ENCODE measurements around the gene SARDH. TPM values are rescaled to one million over a fixed set of nuclear protein-coding genes. Genes with fewer than 3 reads are reported as not detected.

Gene SARDH
- polyA plus RNA-seq, 1 donor (not counting 4 experiments of a cell fraction or from before 2014, with no cell fraction given), result 0.03 TPM

DNA sequence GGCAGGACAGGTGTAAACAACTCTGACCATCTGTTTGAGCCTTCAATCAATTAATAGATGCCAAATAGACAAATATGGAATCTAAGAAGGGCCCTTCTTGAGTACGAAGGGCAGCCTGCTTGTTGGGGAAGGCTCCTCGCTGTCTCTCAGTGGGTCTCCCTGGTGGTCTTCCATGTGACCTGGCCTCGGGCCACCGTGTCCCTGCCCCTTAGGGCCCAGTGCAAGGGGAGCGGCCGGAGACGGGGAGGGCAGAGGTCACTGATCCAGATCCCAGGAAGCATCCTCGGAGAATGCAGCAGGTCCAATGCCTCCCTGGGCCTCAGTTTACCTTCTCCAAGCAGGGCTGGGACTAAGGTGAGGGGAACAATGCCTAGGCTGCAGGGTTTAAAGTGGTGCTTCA, 99.4 kb downstream of the SARDH start:
- H3K4me1 ChIP-seq (ENCODE audit: control insufficient read depth, extremely low read depth, insufficient read depth, low read length), result no peaks in the 10 kb centered on the region
- H3K27me3 ChIP-seq (ENCODE audit: control insufficient read depth, extremely low read depth, insufficient read depth, low read length), result peaks cover 17% of the 10 kb centered on the region
- dilution Hi-C loops (cut with MboI; ENCODE audit: extremely low pct_ligation_motif_present, low sequenced_read_pairs), result no loop called here
- H3K36me3 ChIP-seq (ENCODE audit: control insufficient read depth in 2 of 2, extremely low read depth in 1 of 2, insufficient read depth in 2 of 2, low read length in 2 of 2), result no peaks in the 10 kb centered on the region
- H3K9me3 ChIP-seq (ENCODE audit: control insufficient read depth, low read depth, low read length), result no peaks in the 10 kb centered on the region
- H3K27ac ChIP-seq (ENCODE audit: control insufficient read depth, insufficient read depth, low read length), result no peak overlapping the region
- H3K4me2 ChIP-seq (ENCODE audit: control insufficient read depth, extremely low read depth, insufficient read depth, low read depth, low read length), result no peak overlapping the region
- no peaks in the 10 kb centered on the region for H4K20me1 ChIP-seq (ENCODE audit: control insufficient read depth, extremely low read depth, insufficient read depth, low read length)
- H2AFZ ChIP-seq (ENCODE audit: control insufficient read depth, low read length), result no peak overlapping the region
- H3K9me1 ChIP-seq (ENCODE audit: control insufficient read depth, extremely low read depth, insufficient read depth, low read length), result no peaks in the 10 kb centered on the region
- DNase-seq (ENCODE audit: low read depth, low spot score) (no peak), FAIRE-seq (no peak)
- no peaks in the 10 kb centered on the region for H3K79me2 ChIP-seq (ENCODE audit: control insufficient read depth, insufficient read depth, low read length)
- no peak overlapping the region for H3K4me3 ChIP-seq (ENCODE audit: control insufficient read depth in 2 of 3, extremely low read depth in 1 of 3, insufficient read depth in 2 of 3, low read depth in 1 of 3, low read length in 3 of 3)
- no peak overlapping the region for H3K9ac ChIP-seq (ENCODE audit: control insufficient read depth, extremely low read depth, insufficient read depth, low read length)
- TF ChIP-seq EZH2 (IDR thresholded peaks at IDR 0.05; ENCODE audit: low read length), result no peak
- TF ChIP-seq, protein P1, sequence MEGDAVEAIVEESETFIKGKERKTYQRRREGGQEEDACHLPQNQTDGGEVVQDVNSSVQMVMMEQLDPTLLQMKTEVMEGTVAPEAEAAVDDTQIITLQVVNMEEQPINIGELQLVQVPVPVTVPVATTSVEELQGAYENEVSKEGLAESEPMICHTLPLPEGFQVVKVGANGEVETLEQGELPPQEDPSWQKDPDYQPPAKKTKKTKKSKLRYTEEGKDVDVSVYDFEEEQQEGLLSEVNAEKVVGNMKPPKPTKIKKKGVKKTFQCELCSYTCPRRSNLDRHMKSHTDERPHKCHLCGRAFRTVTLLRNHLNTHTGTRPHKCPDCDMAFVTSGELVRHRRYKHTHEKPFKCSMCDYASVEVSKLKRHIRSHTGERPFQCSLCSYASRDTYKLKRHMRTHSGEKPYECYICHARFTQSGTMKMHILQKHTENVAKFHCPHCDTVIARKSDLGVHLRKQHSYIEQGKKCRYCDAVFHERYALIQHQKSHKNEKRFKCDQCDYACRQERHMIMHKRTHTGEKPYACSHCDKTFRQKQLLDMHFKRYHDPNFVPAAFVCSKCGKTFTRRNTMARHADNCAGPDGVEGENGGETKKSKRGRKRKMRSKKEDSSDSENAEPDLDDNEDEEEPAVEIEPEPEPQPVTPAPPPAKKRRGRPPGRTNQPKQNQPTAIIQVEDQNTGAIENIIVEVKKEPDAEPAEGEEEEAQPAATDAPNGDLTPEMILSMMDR (optimal IDR thresholded peaks at IDR 0.05 in 1 of 3, IDR thresholded peaks at IDR 0.05 in 1 of 3, conservative IDR thresholded peaks at IDR 0.05 in 1 of 3; ENCODE audit: extremely low read depth in 1 of 3, insufficient read depth in 2 of 3, low read length in 3 of 3), result no peak

DNA sequence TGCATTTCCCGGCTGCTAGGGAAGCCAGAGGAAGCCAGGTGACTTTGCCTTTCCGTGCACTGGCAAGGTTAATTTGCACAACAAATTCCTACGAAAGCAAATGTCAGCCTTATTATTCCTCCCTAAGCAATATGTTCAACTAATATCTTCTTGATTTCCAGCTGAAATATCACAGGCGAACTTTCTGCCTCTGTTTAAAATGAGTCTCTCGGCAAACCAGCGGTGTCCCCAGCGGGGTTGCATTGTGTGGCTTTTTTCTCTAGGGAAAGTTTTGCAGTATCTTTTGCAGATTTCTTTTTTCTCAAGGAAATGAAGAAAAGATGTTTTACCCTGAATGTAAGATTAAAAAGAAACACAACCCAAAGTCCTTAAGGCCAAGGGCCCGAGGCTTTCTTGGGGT, 100.1 kb downstream of the SARDH start:
- TF ChIP-seq, protein P1 (optimal IDR thresholded peaks at IDR 0.05 in 1 of 3, IDR thresholded peaks at IDR 0.05 in 1 of 3, conservative IDR thresholded peaks at IDR 0.05 in 1 of 3; ENCODE audit: extremely low read depth in 1 of 3, insufficient read depth in 2 of 3, low read length in 3 of 3), result no peak
- no peak for TF ChIP-seq EZH2 (IDR thresholded peaks at IDR 0.05; ENCODE audit: low read length)
- Histone ChIP-seq H3K4me1 (ENCODE audit: control insufficient read depth, extremely low read depth, insufficient read depth, low read length) (no peaks in the 10 kb centered on the region), H3K27me3 (ENCODE audit: control insufficient read depth, extremely low read depth, insufficient read depth, low read length) (peaks cover 22% of the 10 kb centered on the region), H3K9ac (ENCODE audit: control insufficient read depth, extremely low read depth, insufficient read depth, low read length) (no peak overlapping the region), H3K79me2 (ENCODE audit: control insufficient read depth, insufficient read depth, low read length) (no peaks in the 10 kb centered on the region), H4K20me1 (ENCODE audit: control insufficient read depth, extremely low read depth, insufficient read depth, low read length) (no peaks in the 10 kb centered on the region), H3K4me3 (ENCODE audit: control insufficient read depth in 2 of 3, extremely low read depth in 1 of 3, insufficient read depth in 2 of 3, low read depth in 1 of 3, low read length in 3 of 3) (no peak overlapping the region), H3K9me3 (ENCODE audit: control insufficient read depth, low read depth, low read length) (no peaks in the 10 kb centered on the region), H3K4me2 (ENCODE audit: control insufficient read depth, extremely low read depth, insufficient read depth, low read depth, low read length) (no peak overlapping the region), H3K36me3 (ENCODE audit: control insufficient read depth in 2 of 2, extremely low read depth in 1 of 2, insufficient read depth in 2 of 2, low read length in 2 of 2) (no peaks in the 10 kb centered on the region), H3K9me1 (ENCODE audit: control insufficient read depth, extremely low read depth, insufficient read depth, low read length) (no peaks in the 10 kb centered on the region), H2AFZ (ENCODE audit: control insufficient read depth, low read length) (no peak overlapping the region), H3K27ac (ENCODE audit: control insufficient read depth, insufficient read depth, low read length) (no peak overlapping the region)
- no peak for DNase-seq (ENCODE audit: low read depth, low spot score)
- FAIRE-seq, result no peak
- dilution Hi-C loops (cut with MboI; ENCODE audit: extremely low pct_ligation_motif_present, low sequenced_read_pairs), result no loop called here

All from keratinocyte (primary cell).